Measurements from ENCODE around the gene TLCD3B. TPM values are rescaled to one million over a fixed set of nuclear protein-coding genes. Genes with fewer than 3 reads are reported as not detected.
"Not testable (repeated sequence)": the region's sequence is repeated elsewhere in the genome, so short reads cannot be mapped to it uniquely, and the experiment has no call there.

TLCD3B gene
- total RNA-seq, 2 donors from 2014 or later, result 4.5 to 6.9 TPM

GRCh38 chr16:30053376-30054015, 22.4 kb upstream of the TLCD3B start:
- ATAC-seq (replicated peaks in 1 of 2) (peak; percentile 27 to 39), DNase-seq (no peak)

DNA sequence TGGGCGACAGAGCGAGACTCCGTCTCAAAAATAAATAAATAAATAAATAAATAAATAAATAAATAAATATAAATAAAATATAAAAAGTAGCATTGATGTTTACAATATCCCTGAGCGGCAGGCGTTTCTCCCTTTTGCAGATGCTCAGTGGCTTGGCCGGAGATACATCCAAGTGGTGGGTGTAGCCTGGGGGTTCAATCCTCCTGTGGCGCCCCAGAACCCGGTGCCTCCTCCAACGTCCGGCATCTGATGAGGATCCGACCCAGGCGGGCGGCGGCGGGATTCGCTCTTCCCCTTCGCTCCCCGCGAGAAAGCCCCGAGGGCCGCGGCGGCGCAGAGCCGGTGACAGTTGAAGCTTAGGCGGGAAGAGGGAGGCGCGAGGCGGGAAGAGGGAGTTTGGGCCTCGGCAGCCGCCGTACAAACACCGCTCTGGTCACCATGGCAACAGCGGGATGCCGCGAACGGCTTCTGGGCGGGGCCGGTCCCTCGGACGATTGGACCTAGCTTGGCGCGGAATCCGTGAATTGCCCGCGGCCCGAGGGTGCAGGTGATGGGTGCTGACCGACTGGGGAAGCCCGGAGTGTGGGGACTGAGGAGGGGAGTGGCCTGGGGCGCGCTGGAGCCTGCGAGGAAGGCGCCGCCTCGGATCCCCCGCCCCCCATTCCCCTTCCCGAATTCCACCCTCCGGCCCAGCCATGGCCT, 21.8 kb upstream of the TLCD3B start:
- Mint-ChIP-seq H3K4me3 (peak overlapping the region; percentile 90 to 91), H3K4me1 (ENCODE audit: low read depth) (peaks cover 38% of the 10 kb centered on the region), H3K36me3 (ENCODE audit: insufficient read depth in 2 of 2) (peaks cover 0 to 4% of the 10 kb centered on the region in 2 donors), H3K9me3 (no peaks in the 10 kb centered on the region), H3K27me3 (ENCODE audit: low read depth) (no peaks in the 10 kb centered on the region), H3K27ac (peak overlapping the region; percentile 83)
- DNase-seq (peak; percentile 95), ATAC-seq (replicated peaks in 1 of 2) (peak; percentile 86 to 91)

More at GRCh38 chr16:30053376-30054015, 22.4 kb upstream of the TLCD3B start:
- Mint-ChIP-seq H3K27ac (no peak overlapping the region), H3K4me1 (ENCODE audit: low read depth) (peaks cover 38% of the 10 kb centered on the region), H3K4me3 (peak overlapping the region; percentile 90 to 91), H3K36me3 (ENCODE audit: insufficient read depth in 2 of 2) (peaks cover 0 to 4% of the 10 kb centered on the region in 2 donors), H3K27me3 (ENCODE audit: low read depth) (no peaks in the 10 kb centered on the region), H3K9me3 (no peaks in the 10 kb centered on the region)

- Mint-ChIP-seq H3K27me3 (ENCODE audit: low read depth) (no peaks in the 10 kb centered on the region), H3K4me1 (ENCODE audit: low read depth) (peaks cover 38% of the 10 kb centered on the region), H3K4me3 (peak overlapping the region; percentile 88 to 90), H3K9me3 (no peaks in the 10 kb centered on the region), H3K27ac (peak overlapping the region; percentile 45), H3K36me3 (ENCODE audit: insufficient read depth in 2 of 2) (peaks cover 0 to 4% of the 10 kb centered on the region in 2 donors)
- DNase-seq (no peak), ATAC-seq (replicated peaks in 1 of 2) (no peak)
These were observed 20.4 kb upstream of the TLCD3B start for GRCh38 chr16:30051518-30051917.

GRCh38 chr16:30049871-30050270, 18.8 kb upstream of the TLCD3B start:
- Mint-ChIP-seq H3K36me3 (ENCODE audit: insufficient read depth in 2 of 2) (peaks cover 0 to 4% of the 10 kb centered on the region in 2 donors), H3K27ac (no peak overlapping the region), H3K27me3 (ENCODE audit: low read depth) (peaks cover 6% of the 10 kb centered on the region), H3K4me3 (no peak overlapping the region), H3K9me3 (no peaks in the 10 kb centered on the region), H3K4me1 (ENCODE audit: low read depth) (peaks cover 35% of the 10 kb centered on the region)
- ATAC-seq (replicated peaks in 1 of 2) (no peak), DNase-seq (no peak)

DNA sequence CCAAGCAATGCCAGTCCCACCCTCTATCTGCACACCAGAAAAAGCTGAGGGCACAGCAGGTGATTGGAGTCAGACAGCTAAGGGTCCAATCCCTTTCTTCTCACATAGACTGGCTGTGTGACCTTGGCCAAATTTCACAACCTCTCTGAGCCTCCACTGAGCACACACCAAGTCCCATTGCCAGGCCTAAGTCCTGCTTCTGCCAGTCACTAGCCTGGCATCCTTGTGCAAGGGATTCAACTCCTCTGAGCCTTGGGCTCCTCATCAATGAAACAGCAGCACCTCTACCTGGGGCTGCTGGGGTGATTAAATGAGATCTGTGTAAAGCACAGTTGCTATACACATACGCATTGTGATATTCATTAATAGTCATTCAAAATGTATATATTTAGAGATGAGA, 15.5 kb upstream of the TLCD3B start:
- Mint-ChIP-seq H3K4me3 (no peak overlapping the region), H3K36me3 (ENCODE audit: insufficient read depth in 2 of 2) (peaks cover 0 to 2% of the 10 kb centered on the region in 2 donors), H3K9me3 (no peaks in the 10 kb centered on the region), H3K27ac (no peak overlapping the region), H3K4me1 (ENCODE audit: low read depth) (peaks cover 16% of the 10 kb centered on the region), H3K27me3 (ENCODE audit: low read depth) (peaks cover 6% of the 10 kb centered on the region)
- no peak for ATAC-seq (replicated peaks in 1 of 2)
- DNase-seq, result no peak

GRCh38 chr16:30046178-30046577, 15.1 kb upstream of the TLCD3B start:
- peaks cover 6% of the 10 kb centered on the region for H3K27me3 Mint-ChIP-seq (ENCODE audit: low read depth)
- H3K4me1 Mint-ChIP-seq (ENCODE audit: low read depth), result peaks cover 13% of the 10 kb centered on the region
- H3K4me3 Mint-ChIP-seq, result no peak overlapping the region
- no peak for DNase-seq
- H3K9me3 Mint-ChIP-seq, result no peaks in the 10 kb centered on the region
- H3K27ac Mint-ChIP-seq, result no peak overlapping the region
- no peaks in the 10 kb centered on the region for H3K36me3 Mint-ChIP-seq (ENCODE audit: insufficient read depth in 2 of 2)
- ATAC-seq (replicated peaks in 1 of 2), result peak in 1 of 2 donors; percentile 30

GRCh38 chr16:30041841-30042240, 10.8 kb upstream of the TLCD3B start:
- H3K27ac Mint-ChIP-seq, result no peak overlapping the region
- H3K4me1 Mint-ChIP-seq (ENCODE audit: low read depth), result peaks cover 8% of the 10 kb centered on the region
- peaks cover 12% of the 10 kb centered on the region for H3K27me3 Mint-ChIP-seq (ENCODE audit: low read depth)
- H3K9me3 Mint-ChIP-seq, result no peaks in the 10 kb centered on the region
- no peak overlapping the region for H3K4me3 Mint-ChIP-seq
- H3K36me3 Mint-ChIP-seq (ENCODE audit: insufficient read depth in 2 of 2), result no peaks in the 10 kb centered on the region
- ATAC-seq (replicated peaks in 1 of 2), result no peak
- DNase-seq, result no peak

DNA sequence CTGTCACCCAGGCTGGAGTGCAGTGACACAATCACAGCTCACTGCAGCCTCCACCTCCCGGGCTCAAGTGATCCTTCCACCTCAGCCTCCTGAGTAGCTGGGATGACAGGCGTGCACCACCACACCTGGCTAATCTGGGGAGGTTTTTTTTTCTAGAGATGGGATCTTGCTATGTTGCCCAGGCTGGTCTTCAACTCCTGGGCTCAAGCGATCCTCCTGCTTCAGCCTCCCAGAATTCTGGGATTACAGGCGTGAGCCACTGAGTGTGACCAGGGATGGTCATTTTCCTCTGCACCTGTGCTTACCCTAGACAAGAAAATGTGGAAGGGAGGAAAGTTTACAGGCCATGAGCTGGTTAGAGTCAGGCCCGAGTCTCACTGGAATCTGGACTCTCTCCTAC, 9.6 kb upstream of the TLCD3B start:
- not testable (repeated sequence) for DNase-seq; ATAC-seq (replicated peaks in 1 of 2)

DNA sequence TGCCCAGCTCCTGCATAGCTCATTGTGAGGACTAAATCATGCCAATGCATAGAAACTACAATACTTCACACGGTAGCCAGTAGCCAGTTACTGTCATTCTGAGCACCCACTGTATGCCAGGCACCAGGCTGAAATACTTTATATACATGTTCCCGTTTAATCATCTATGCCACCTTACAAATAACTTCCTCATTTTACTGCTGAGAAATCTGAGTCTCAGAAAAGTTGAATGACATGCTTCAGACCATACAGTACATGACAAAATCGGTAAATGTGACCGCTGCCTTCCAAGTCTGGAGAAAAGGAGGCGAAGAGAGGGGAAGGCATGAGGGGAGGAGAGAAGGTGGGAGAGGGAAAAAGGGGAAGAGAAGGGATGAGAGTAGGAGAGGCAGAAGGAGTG, 9.2 kb upstream of the TLCD3B start:
- ATAC-seq (replicated peaks in 1 of 2) (no peak), DNase-seq (no peak)
- H3K9me3 Mint-ChIP-seq, result no peaks in the 10 kb centered on the region
- H3K36me3 Mint-ChIP-seq (ENCODE audit: insufficient read depth in 2 of 2), result no peaks in the 10 kb centered on the region
- H3K4me3 Mint-ChIP-seq, result no peak overlapping the region
- H3K4me1 Mint-ChIP-seq (ENCODE audit: low read depth), result peaks cover 5% of the 10 kb centered on the region
- no peak overlapping the region for H3K27ac Mint-ChIP-seq
- peaks cover 14% of the 10 kb centered on the region for H3K27me3 Mint-ChIP-seq (ENCODE audit: low read depth)

More for the DNA sequence above, 9.6 kb upstream of the TLCD3B start:
- H3K4me3 Mint-ChIP-seq; H3K4me1 Mint-ChIP-seq (ENCODE audit: low read depth); H3K9me3 Mint-ChIP-seq; H3K36me3 Mint-ChIP-seq (ENCODE audit: insufficient read depth in 2 of 2); H3K27ac Mint-ChIP-seq: not testable (repeated sequence)
- H3K27me3 Mint-ChIP-seq (ENCODE audit: low read depth), result peaks cover 14% of the 10 kb centered on the region

DNA sequence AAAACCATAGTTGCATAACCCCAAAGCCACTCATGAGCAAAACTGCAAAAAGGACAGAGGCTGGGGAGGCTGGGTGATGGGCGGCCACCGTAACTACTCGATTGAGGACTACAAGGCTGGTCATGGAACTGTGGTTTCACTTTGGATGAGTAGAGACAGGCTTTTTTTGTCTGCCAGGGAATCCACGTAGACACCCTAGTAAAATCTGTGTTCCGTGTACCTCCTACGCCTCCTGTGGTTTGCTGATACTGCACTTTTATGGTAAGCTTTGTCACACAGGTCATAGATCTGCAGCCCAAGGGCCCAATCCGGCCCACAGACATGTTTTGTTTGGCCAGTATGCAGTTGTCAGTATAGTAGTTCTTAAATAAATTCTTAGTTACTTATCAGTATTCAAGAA, 2.2 kb upstream of the TLCD3B start:
- H3K9me3 Mint-ChIP-seq, result no peaks in the 10 kb centered on the region
- peak; percentile 63 to 84 for ATAC-seq (replicated peaks in 1 of 2)
- H3K27ac Mint-ChIP-seq, result no peak overlapping the region
- H3K4me1 Mint-ChIP-seq (ENCODE audit: low read depth), result peaks cover 13% of the 10 kb centered on the region
- H3K4me3 Mint-ChIP-seq, result peak overlapping the region in 1 of 2 donors; percentile 41
- peak; percentile 33 to 43 for DNase-seq
- H3K36me3 Mint-ChIP-seq (ENCODE audit: insufficient read depth in 2 of 2), result no peaks in the 10 kb centered on the region
- H3K27me3 Mint-ChIP-seq (ENCODE audit: low read depth), result peaks cover 35% of the 10 kb centered on the region

DNA sequence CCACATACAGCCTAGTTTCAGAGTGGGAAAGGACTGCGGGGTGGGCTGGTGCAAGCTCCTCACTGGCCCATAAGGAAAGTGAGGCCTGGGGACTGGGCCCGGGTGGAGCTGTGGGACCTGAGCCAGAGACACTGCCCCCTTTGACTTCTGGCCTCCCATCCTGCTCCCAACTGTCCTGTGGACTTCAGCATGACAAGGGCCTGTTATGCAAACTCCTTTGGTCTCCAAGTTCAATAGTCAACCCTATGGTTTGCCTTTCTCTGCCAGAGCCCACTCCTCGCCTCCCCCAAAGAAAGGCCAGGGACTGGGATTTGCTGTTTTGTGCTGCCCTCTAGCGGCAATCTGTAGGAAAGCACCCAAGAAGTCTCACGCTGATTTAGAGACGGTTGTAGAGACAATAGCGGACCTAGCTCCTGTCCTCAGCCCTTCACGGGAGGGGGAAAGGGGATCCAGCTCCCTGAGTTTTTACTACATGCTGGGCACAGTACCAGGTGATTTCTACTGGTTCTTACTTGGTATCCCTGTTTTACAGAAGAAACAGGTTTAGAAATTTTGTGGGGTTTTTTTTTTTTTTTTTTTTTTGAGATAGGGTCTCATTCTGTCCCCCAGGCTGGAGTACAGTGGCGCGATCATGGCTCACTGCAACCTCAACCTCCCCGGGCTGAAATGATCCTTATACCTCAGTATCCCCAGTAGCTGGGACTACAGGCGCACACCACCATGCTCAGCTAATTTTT, 1.2 kb upstream of the TLCD3B start:
- peak; percentile 64 to 72 for DNase-seq
- no peak overlapping the region for H3K27ac Mint-ChIP-seq
- peaks cover 45% of the 10 kb centered on the region for H3K27me3 Mint-ChIP-seq (ENCODE audit: low read depth)
- ATAC-seq (replicated peaks in 1 of 2), result peak; percentile 52 to 61
- H3K36me3 Mint-ChIP-seq (ENCODE audit: insufficient read depth in 2 of 2), result no peaks in the 10 kb centered on the region
- no peaks in the 10 kb centered on the region for H3K9me3 Mint-ChIP-seq
- H3K4me3 Mint-ChIP-seq, result peak overlapping the region; percentile 36 to 63
- H3K4me1 Mint-ChIP-seq (ENCODE audit: low read depth), result peaks cover 13% of the 10 kb centered on the region

DNA sequence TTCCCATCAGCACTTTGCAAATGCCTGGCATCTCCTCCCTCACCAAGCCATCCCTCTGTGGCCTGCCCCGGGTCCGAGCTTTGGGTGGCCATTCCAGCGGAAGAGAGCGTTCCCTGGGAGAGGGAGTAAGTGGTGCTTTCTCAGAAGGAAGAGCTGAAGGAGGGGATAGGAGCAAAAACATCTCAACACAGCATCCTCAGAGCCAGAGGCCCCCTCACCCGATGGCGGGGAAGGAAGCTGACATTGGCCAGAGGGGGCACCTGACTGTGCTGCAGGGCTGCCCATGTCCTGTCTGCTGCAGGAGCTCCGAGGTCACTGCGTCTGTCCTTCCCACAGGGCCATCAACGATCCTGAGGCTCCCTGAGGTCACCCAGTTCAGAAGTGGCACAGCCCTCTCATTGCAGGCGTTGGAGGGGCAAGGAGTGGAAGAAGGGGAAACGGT, 427 bp upstream of the TLCD3B start:
- Mint-ChIP-seq H3K9me3 (no peaks in the 10 kb centered on the region), H3K4me1 (ENCODE audit: low read depth) (peaks cover 13% of the 10 kb centered on the region), H3K36me3 (ENCODE audit: insufficient read depth in 2 of 2) (no peaks in the 10 kb centered on the region), H3K4me3 (no peak overlapping the region), H3K27ac (no peak overlapping the region), H3K27me3 (ENCODE audit: low read depth) (peaks cover 53% of the 10 kb centered on the region)
- no peak for ATAC-seq (replicated peaks in 1 of 2)
- DNase-seq, result no peak

Data from activated T-cell treated with anti-CD3 and anti-CD28 coated beads, Interleukin-2, amount 50 U/mL, for 72 hours (primary cell).